CD1c-positive myeloid dendritic cell (primary cell): ENCODE results near the gene UNC5C.

ENCODE experiments used
- DNase-seq: peaks from one replicate; pipeline ENCODE4 v3.0.0-alpha.2; 2016; ENCODE audit errors: extremely low spot score

The UNC5C gene

DNA sequence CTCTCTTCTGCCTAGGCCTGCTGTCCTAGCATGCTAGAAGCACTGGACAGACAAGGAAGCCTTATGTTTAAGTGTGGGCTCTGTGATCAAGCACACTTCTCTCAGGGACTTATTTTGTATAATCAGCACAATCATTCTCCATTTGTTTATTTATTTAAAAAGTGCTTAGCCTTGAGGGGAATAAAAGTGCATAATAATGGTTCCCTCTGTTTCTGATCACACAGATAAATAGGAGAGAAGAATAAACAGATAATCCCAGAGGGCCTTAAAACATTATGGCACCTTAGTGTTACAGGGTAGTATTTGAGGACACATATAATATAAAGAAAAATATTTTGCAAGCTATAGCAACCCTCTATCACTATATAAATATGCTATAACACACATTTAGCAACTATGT lies 146.5 kb downstream of the UNC5C start:
- no peak for DNase-seq

- no peak for DNase-seq
Observed at GRCh38 chr4:95398217-95398616, 150.6 kb downstream of the UNC5C start.

GRCh38 chr4:95394752-95395306 lies 153.9 kb downstream of the UNC5C start:
- no peak for DNase-seq

DNA sequence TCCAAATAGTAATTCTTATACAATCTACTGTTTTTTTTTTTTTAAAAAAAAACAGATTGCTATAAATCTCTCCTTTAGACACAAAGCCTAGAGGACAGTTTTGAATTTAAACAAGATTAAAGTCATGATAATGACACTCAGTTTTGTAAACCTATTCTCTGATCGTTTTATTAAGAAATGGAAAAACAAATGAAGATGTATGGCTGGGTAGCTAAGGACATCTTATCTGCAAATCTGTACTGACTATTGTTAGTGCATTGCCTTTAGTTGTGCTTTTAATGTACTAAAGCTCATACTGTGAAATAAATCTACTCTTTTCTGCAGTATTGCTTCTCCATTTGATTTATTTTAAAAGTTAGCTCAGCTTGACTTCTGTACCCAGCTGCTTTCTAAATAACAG lies 155.0 kb downstream of the UNC5C start:
- no peak for DNase-seq

DNA sequence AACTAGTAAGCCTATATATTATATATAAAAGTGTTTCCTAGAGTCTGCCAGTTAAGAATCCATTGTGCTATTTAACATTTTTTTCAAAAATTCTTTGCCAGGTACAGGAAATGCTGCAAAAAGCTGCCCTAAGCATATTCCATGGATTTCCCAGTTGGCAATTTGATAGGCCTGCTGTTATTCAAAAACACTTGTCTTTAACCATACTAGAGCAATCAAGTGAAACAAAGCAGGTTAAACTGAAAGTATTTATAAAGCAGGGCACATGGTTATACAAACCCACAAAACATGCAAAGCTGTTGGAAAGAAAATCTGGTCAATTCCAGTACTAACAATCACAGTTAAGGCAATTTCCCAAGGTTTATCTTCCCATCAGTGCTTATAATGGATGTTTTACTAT lies 159.9 kb downstream of the UNC5C start:
- DNase-seq = no peak

DNA sequence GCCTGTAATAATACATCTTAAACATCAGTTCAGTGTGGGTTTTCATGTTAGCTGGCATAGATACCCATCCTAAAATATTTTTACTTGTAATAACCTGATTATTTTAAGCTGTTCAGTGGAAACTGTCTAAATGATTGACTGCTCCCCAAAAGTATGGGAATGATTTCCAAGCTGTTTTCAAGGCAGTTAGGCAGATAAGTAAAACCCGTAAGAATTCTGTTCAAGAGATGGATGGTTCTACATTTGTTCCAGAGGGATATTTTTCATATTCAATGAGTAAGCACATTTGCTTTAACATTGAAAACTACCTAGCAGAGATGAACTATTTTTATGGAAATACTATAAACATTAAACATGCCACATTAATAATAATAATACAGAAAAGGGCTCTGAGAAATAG lies 161.1 kb downstream of the UNC5C start:
- DNase-seq = no peak

GRCh38 chr4:95386410-95386809 lies 162.4 kb downstream of the UNC5C start:
- no peak for DNase-seq

DNA sequence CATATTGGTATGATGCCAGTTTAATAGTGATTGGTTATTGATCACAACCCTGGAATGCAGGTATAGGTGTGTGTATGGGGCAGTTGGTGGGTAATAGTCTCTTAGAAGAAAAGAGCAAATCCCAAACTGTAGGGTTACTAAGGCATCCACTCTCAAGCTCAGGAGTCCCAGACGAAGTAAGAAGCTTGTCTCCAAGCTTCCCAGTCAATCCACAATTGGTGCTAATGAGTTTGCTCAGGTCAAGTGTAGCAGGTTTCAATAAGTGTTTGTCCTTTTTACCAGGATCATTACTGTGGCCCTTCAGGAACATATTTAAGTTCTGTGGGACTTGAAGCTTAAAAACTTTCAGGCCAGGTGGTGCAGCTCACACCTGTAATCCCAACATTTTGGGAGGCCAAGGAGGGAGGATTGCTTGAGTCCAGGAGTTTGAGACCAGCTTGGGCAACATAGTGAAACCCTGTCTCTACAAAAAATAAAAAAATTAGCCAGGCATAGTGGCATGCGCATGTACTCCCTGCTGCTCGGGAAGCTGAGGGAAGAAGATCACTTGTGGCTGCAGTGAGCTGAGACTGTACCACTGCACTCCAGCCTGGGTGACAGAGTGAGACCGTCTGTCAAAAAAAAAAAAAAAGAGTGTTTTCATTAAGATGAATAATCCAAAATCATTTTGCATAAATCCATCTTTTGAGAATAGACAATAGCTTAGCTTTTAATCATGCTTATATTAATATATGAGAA lies 166.8 kb downstream of the UNC5C start:
- no peak for DNase-seq

DNA sequence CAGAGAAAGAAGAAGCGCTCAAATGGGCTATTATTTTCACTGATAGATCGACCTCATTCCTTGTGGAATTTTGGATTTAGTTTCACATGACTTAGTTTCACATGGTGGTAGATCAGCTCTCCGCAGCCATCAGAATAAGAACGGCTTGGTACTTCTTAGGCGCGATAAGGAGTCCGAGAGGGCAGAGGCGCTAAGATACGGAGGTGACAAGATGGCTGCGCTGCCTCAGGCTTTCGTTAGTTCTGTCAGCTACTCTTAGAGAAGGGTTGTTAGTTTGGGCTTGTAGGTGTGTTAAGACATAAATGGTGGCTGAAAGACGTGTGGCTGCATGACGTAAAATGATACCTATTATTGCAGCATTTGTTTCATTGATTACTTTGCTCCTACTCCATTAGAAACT lies 169.1 kb downstream of the UNC5C start:
- no peak for DNase-seq

GRCh38 chr4:95377366-95377900 lies 171.3 kb downstream of the UNC5C start:
- no peak for DNase-seq

- DNase-seq = no peak
Observed at GRCh38 chr4:95371476-95372224, 177.1 kb downstream of the UNC5C start.

DNA sequence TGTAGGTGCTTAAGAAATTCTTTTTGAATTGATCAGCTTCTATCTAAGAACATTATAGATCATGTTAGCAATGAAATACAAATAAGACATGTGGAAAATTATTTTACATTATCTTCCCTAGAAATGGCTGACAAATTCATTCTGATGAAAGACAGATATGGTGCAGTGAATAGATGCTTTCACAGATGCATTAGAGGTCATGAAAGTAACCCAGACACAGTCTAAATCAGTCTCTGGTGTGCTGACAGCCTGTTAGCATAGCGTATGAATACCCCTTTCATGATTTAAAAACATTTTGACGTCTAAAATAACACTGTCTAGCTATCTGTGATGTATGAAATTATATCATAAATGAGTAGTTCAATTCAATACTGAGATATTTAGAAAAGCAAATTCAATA lies 180.9 kb downstream of the UNC5C start:
- DNase-seq = no peak

GRCh38 chr4:95363966-95364365 lies 184.8 kb downstream of the UNC5C start:
- DNase-seq = no peak

GRCh38 chr4:95363559-95363925 lies 185.2 kb downstream of the UNC5C start:
- DNase-seq = no peak

DNA sequence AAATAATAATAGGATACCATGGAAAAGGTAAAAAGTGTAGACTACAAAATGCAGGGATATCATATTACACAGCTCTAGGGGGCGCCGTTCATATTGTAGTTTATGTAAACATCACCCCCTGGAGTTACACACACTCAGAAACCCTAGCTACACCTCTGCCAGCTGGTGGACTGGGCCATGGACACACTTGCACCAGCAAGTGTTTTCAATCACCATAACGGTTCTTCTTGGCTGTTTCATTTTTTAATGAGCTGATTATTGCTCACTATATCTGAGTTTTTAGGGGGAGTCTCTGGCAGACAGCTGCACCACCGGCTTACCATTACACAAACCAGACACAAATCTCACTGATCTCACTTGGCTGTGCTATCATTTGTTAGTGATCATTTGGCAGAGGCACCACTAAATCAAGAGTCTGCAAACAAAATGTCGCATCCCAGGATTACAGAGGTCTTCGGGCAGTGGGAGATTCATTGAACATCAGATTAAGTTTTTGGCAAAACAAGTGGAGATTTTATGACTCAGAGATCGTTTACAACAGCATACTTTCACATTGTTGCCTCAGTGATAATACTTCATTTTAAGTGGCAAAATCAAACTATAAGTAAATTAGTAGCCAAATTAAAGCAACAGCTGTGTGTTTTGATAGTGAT lies 185.7 kb downstream of the UNC5C start:
- no peak for DNase-seq

DNA sequence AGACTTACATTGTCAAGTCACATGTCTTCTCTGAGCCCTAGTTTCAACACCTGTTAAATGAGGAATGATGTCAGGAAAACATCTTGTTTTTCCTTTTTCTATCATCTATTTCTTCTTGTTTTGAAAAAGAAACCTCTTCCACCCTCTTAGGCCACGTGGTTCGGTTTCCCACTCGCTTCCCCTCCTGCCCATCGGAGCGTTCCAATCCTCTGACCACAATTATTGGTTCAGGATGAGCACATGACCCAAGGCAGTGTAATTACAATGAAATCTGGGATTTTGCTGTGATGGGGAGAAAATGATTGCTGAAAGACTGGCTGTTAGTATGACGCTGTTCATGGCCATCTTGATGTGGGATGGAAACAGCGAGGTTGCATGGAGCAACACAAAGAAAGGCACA lies 186.7 kb downstream of the UNC5C start:
- no peak for DNase-seq

GRCh38 chr4:95361696-95361965 lies 187.1 kb downstream of the UNC5C start:
- DNase-seq = no peak

DNA sequence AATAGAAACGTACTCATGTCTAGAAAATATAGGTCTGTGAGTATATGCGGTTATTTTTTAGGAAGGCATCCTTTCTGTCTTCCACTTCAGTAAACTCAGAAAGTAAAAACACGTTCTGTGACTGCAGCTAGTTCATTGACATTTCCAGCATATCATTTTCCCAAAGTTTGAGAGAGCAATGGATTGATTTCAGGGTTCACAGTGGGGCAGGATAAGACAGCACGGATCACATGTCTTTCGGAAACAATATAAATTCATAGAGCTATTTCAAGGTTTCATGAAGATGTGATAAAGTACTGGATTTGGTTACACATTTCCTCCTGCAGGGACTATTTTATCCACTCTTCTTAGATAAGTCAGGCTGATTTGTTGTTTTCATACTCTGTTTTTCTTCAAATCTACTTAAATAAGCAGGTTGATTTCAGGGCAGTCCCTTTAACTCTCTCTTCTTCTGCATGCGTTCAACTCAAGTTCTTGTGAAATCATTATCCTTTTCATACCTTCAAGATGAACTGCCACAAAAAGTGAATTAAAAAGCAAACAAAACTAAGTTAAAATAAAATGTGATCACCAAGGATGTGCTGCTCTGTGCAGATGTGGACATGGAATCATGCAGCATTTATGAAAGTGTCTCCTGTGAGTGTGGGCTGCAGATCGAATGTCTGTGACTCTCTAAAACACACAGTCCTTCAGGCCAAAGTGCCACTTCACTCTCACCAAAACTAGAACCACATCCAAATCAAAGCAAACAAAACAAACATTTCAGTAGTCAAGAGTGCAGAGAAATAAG lies 187.7 kb downstream of the UNC5C start:
- DNase-seq = no peak

- DNase-seq = no peak
Observed at GRCh38 chr4:95360256-95360903, 188.4 kb downstream of the UNC5C start.

- DNase-seq = no peak
Observed at GRCh38 chr4:95358421-95358820, 190.4 kb downstream of the UNC5C start.

GRCh38 chr4:95355021-95355420 lies 193.8 kb downstream of the UNC5C start:
- no peak for DNase-seq
